ENCODE results near the gene BRSK1. TPM values are rescaled to one million over a fixed set of nuclear protein-coding genes. Genes with fewer than 3 reads are reported as not detected.

BRSK1 gene
- total and polyA plus RNA-seq, 2 of the 13 experiments (the other 11 are each of a cell fraction or from before 2014, with no cell fraction given): 0.18 to 1.2 TPM

DNA sequence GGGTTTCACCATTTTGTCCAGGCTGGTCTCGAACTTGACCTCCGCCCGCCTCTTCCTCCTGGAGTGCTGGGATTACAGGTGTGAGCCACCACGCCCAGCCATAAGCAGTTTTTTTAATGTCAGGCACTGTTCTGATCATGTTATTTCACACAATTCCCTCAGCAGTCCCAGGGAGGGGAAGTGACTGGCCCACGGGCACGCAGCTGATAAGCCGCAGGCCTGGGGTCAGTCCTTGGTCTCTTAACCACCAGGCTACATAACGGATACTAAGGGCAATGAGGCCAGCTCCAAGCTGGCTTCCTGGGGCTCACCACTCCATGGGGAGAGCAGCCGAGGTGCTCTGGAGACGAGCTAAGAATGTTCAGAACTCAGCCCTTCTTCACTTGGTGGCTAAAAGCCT, 13.5 kb downstream of the BRSK1 start (continued):
- no peak for TF ChIP-seq PBX2 (CRISPR knock-in tag; IDR thresholded peaks at IDR 0.05)
- TF ChIP-seq ZNF660 (CRISPR knock-in tag; IDR thresholded peaks at IDR 0.05; ENCODE audit: borderline replicate concordance, low read depth): no peak
- no peak for TF ChIP-seq ZNF749 (CRISPR knock-in tag; IDR thresholded peaks at IDR 0.05; ENCODE audit: borderline replicate concordance)
- TF ChIP-seq CEBPB (IDR thresholded peaks at IDR 0.05; ENCODE audit: borderline replicate concordance, low read depth, low read length): no peak
- TF ChIP-seq, protein P1, sequence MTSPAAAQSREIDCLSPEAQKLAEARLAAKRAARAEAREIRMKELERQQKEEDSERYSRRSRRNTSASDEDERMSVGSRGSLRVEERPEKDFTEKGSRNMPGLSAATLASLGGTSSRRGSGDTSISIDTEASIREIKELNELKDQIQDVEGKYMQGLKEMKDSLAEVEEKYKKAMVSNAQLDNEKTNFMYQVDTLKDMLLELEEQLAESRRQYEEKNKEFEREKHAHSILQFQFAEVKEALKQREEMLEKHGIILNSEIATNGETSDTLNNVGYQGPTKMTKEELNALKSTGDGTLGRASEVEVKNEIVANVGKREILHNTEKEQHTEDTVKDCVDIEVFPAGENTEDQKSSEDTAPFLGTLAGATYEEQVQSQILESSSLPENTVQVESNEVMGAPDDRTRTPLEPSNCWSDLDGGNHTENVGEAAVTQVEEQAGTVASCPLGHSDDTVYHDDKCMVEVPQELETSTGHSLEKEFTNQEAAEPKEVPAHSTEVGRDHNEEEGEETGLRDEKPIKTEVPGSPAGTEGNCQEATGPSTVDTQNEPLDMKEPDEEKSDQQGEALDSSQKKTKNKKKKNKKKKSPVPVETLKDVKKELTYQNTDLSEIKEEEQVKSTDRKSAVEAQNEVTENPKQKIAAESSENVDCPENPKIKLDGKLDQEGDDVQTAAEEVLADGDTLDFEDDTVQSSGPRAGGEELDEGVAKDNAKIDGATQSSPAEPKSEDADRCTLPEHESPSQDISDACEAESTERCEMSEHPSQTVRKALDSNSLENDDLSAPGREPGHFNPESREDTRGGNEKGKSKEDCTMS (CRISPR knock-in tag; conservative IDR thresholded peaks at IDR 0.05): no peak
- TF ChIP-seq RXRB (CRISPR knock-in tag; IDR thresholded peaks at IDR 0.05; ENCODE audit: borderline replicate concordance): no peak

DNA sequence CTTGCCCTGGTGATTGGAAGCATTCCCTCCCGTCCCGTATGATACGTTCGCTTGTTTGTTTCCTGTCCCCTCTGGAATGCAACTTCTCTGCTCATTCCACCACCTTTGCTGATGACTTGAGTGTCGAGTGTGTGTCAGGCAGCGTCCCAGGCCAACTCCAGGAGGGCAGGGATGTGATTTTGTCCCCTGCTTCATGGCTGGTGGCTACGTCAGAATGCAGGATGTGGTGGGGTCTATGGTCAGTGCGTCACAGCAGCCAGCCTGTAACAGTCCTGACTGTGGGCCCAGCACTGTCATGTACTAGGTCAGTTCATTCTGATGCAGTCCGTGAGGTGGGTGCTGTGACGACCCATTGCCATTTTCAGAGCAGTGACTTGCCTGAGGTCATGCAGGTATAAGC, 16.2 kb downstream of the BRSK1 start:
- no peak for DNase-seq (ENCODE audit: low spot score)
- no peak for ATAC-seq
- Histone ChIP-seq H3K27me3 (ENCODE audit: control insufficient read depth in 1 of 2, insufficient read depth in 2 of 2, low read length in 2 of 2) (peaks cover 0 to 20% of the 10 kb centered on the region in 2 experiments; a peak in 2 of 5 replicates), H4K20me1 (ENCODE audit: insufficient read depth, low read length) (no peaks in the 10 kb centered on the region), H3K9me3 (ENCODE audit: low read length) (no peaks in the 10 kb centered on the region), H3K4me2 (ENCODE audit: low read depth, low read length) (no peak overlapping the region), H3K9ac (ENCODE audit: insufficient read depth, low read depth, low read length) (no peak overlapping the region), H3K4me3 (replicated peaks in 1 of 3; ENCODE audit: insufficient read depth in 1 of 3, low read depth in 2 of 3, low read length in 3 of 3) (no peak overlapping the region), H2AFZ (ENCODE audit: low read length) (no peak overlapping the region), H3K79me2 (ENCODE audit: insufficient read depth, low read length) (no peaks in the 10 kb centered on the region), H3K27ac (ENCODE audit: extremely low read length, insufficient read depth, low read length) (no peak overlapping the region), H3K4me1 (ENCODE audit: insufficient read depth, low read length) (peaks cover 29% of the 10 kb centered on the region), H3K36me3 (replicated peaks in 1 of 2; ENCODE audit: control insufficient read depth in 1 of 2, insufficient read depth in 2 of 2, low read length in 2 of 2) (no peaks in the 10 kb centered on the region)
- intact Hi-C loops (cut with micrococcal nuclease; ENCODE audit: unreplicated experiment) (no loop called here), in situ Hi-C loops (cut with HindIII; ENCODE audit: extremely low pct_ligation_motif_present, low pct_unique_long_range_greater_than_20kb) (loop anchor here (5.0 kb wide), 1 partner anchor 117 kb away; no protein-coding TSS in a partner anchor)
- no peak for FAIRE-seq
- no TSS peak for BruUV-seq (replicated peaks)
- ChIA-PET POLR2A (no interaction called here), CTCF (ENCODE audit: low intra/inter-chr PET ratio, low total read pairs) (no interaction called here)
- WGBS (ENCODE audit: low lambda C conversion rate): 30% methylated on average over 7 of the region's 10 CpGs
- TF ChIP-seq CEBPB (IDR thresholded peaks at IDR 0.05; ENCODE audit: borderline replicate concordance, low read depth, low read length) (no peak), KDM6A (CRISPR knock-in tag; IDR thresholded peaks at IDR 0.05; ENCODE audit: low read depth) (no peak), ZNF101 (CRISPR knock-in tag; IDR thresholded peaks at IDR 0.05; ENCODE audit: borderline replicate concordance, low read depth) (no peak), ZNF354B (CRISPR knock-in tag; IDR thresholded peaks at IDR 0.05) (no peak), EEA1 (CRISPR knock-in tag; IDR thresholded peaks at IDR 0.05; ENCODE audit: borderline replicate concordance) (no peak), PAXIP1 (CRISPR knock-in tag; conservative IDR thresholded peaks at IDR 0.05) (no peak), HNRNPL (IDR thresholded peaks at IDR 0.05; ENCODE audit: low read depth, low read length) (no peak), TOE1 (CRISPR knock-in tag; IDR thresholded peaks at IDR 0.05) (no peak)
